Measurements from ENCODE around the gene LGR5. TPM values are rescaled to one million over a fixed set of nuclear protein-coding genes. Genes with fewer than 3 reads are reported as not detected.

LGR5 gene
- total RNA-seq, 2 experiments from 2014 or later: not detected

DNA sequence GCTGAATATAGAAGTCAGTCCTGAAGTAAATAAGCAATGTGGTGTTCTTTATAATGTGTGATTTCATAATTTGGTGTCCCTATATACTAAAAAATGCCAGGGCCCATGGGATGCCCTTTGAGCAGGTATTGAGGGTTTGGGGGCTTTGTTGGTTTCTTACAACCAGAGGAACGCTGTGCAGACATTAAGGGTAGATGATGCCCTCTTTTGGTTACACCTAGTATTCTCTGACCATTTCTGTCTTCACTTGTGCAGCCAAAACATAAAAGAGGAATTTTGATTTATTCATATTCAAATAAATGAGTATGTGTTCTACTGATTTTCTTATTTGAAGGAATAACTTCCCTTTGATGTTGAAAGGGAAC, 3.0 kb downstream of the LGR5 start:
- POLR2A ChIA-PET: no interaction called here
- DNase-seq (no peak), ATAC-seq (ENCODE audit: low read depth) (no peak)
- H3K27me3 Mint-ChIP-seq: peaks cover 56% of the 10 kb centered on the region
- H3K27ac Mint-ChIP-seq: no peak overlapping the region
- H3K36me3 Mint-ChIP-seq: no peaks in the 10 kb centered on the region
- H3K4me3 Mint-ChIP-seq: no peak overlapping the region
- H3K4me1 Mint-ChIP-seq: peaks cover 18% of the 10 kb centered on the region
- H3K9me3 Mint-ChIP-seq: no peaks in the 10 kb centered on the region

DNA sequence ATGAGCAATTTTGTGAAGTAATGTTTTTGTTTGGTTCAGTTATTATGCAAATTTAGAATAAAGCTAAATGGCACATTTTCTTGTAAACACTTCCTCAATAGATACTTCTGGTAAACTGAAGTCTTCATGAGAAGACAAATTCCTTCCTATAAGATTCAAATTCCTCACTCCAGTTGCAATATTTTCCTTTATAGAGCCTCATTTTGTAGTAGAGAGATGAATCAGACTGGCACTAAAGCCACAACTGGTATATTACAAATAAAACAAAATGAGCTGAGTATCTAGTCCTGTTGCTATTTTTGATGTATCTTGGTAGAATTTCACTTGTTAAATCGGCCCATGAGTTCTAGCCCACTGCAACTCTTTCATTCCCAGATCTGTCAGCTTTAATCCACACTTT, 5.5 kb downstream of the LGR5 start:
- H3K27me3 Mint-ChIP-seq: peaks cover 45% of the 10 kb centered on the region
- no peaks in the 10 kb centered on the region for H3K9me3 Mint-ChIP-seq
- H3K4me3 Mint-ChIP-seq: no peak overlapping the region
- H3K4me1 Mint-ChIP-seq: peaks cover 9% of the 10 kb centered on the region
- H3K27ac Mint-ChIP-seq: no peak overlapping the region
- ATAC-seq (ENCODE audit: low read depth) (no peak), DNase-seq (no peak)
- POLR2A ChIA-PET: no interaction called here
- no peaks in the 10 kb centered on the region for H3K36me3 Mint-ChIP-seq

DNA sequence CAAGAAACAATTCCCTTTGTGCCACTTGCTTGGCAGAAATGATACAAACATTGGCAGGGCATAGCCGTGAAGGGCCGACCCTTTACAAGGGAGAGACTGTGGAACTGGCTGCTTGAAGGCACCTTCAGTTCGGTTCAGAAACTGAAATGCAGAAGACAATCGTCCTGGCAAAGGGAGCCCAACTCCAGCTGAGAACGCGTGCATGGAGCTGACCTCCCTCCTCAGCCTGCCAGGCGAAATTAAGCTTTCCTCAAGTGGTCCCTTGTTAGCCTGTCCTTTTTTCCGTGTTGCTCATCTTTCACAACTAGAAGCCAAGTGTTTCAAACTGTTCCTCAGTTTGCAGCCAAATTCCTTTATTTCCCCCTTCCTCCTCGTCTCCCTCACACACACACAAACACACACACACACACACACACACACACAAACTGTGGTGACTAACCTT, 8.1 kb downstream of the LGR5 start:
- H3K9me3 Mint-ChIP-seq: no peaks in the 10 kb centered on the region
- no peaks in the 10 kb centered on the region for H3K36me3 Mint-ChIP-seq
- DNase-seq (no peak), ATAC-seq (ENCODE audit: low read depth) (no peak)
- POLR2A ChIA-PET: no interaction called here
- H3K4me3 Mint-ChIP-seq: no peak overlapping the region
- H3K4me1 Mint-ChIP-seq: no peaks in the 10 kb centered on the region
- H3K27me3 Mint-ChIP-seq: peaks cover 27% of the 10 kb centered on the region
- no peak overlapping the region for H3K27ac Mint-ChIP-seq

DNA sequence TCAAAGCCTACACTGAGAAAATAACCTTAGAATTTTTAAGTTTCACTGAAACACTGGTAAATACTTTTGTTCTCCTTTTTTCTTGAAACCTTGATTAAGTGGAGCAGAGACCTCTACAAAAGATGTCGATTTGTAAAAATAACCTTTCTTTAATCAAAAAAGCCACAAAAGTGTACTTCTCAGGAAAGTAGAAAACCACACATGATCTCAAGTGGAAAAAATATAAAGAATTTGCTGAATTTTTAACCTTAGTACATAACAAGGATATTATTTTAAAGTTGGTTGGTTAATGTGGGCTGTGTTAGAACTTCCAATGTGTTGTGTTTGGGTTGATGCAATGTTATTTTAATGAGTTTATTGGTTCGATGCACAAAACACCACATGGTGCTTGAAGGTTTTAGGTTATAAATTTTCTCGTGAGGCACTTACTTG, 8.6 kb downstream of the LGR5 start:
- DNase-seq (no peak), ATAC-seq (ENCODE audit: low read depth) (no peak)
- Mint-ChIP-seq H3K9me3 (no peaks in the 10 kb centered on the region), H3K36me3 (no peaks in the 10 kb centered on the region), H3K4me3 (no peak overlapping the region), H3K27ac (no peak overlapping the region), H3K27me3 (peaks cover 26% of the 10 kb centered on the region), H3K4me1 (no peaks in the 10 kb centered on the region)
- POLR2A ChIA-PET: no interaction called here

DNA sequence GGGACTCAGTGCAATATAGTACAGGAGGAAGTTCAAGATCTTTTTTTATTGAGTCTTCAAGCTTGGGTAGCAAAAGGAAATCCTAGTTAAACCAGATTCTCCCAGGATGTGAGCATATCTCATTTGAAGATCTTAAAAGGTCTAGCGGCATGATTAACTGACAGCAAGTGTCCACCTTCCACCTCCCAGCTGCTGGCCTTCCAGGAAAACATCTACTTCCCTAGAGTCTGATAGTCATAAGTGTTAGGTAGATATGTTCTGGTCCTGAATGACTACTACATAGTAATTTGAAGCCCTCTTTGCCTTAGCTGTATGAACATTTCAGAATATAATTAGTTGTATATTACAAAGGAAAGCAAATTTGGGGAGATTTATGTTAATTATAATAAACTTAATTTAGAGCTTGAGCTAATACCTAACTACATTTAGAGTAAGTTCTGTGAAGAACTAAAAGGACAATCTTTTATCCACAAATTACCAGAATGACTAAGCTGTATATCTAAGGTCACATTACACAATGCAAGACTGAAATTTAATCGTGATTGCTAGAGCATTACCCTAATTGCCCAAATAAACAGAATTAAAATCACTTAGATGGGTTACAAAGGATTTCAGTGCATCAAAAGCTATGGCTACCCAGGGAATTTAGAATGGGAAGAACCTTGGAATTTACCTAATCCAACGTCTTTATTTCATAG, 9.9 kb downstream of the LGR5 start:
- H3K27me3 Mint-ChIP-seq: peaks cover 28% of the 10 kb centered on the region

DNA sequence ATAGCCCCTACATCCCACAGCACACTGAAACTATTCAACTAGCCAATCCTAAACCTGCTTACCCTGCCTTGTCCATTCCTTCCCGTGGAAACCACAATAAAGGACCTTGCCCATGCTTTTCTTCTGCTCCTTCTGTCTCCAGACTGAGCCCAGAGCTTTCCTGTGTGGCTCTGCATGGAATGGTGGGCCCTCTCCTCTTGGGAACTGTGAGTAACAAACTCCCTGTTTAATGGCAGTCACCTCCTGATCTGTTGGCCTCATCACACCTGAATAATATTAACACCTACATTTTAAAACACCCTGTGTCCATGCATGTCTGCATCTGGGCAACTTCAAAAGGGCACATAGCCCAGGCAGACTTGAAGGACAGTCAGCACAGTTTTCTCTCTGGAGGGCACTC, 12.4 kb downstream of the LGR5 start:
- Mint-ChIP-seq H3K9me3 (no peaks in the 10 kb centered on the region), H3K4me1 (no peaks in the 10 kb centered on the region), H3K4me3 (no peak overlapping the region), H3K27ac (no peak overlapping the region), H3K36me3 (no peaks in the 10 kb centered on the region), H3K27me3 (peaks cover 25% of the 10 kb centered on the region)
- ATAC-seq (ENCODE audit: low read depth) (no peak), DNase-seq (no peak)
- POLR2A ChIA-PET: no interaction called here

More for the DNA sequence above, 9.9 kb downstream of the LGR5 start:
- Mint-ChIP-seq H3K4me1 (no peaks in the 10 kb centered on the region), H3K36me3 (no peaks in the 10 kb centered on the region), H3K9me3 (no peaks in the 10 kb centered on the region), H3K4me3 (no peak overlapping the region), H3K27ac (no peak overlapping the region)
- no peak for DNase-seq
- POLR2A ChIA-PET: no interaction called here
- ATAC-seq (ENCODE audit: low read depth): no peak

DNA sequence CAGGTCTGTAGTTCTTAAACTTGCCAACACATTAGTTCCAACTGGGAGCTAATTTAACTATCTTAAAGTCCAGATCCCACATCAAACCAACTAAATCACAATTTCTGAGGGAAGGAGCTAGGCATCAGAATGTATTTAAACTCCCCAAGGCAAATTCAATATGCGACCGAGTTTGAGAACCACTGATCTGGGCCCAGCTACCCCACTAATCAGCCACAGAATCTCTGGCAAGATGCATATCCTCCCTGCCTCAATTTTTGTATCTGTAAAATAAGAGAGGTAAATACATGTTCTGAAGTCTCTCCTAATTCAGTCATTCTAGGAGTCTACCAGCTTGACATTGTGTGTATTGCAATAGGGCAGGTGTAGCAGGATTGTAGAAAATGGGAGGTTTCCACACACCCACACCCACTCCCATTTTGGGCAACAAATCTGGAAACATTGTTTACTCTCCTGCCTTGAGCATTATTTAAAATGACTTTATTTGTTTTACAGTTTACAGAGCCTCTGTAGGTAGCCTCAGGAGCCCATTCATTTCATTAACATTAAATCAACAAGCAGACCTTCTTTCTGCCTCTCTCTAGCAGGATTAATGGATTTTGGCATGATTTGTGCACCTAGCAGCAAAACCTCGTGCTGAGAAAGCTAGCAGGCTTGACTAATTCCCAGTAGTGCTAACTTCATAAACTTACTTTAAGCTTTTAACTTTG, 15.6 kb downstream of the LGR5 start:
- Mint-ChIP-seq H3K4me1 (no peaks in the 10 kb centered on the region), H3K27ac (no peak overlapping the region), H3K36me3 (no peaks in the 10 kb centered on the region), H3K4me3 (no peak overlapping the region), H3K9me3 (no peaks in the 10 kb centered on the region), H3K27me3 (peaks cover 20% of the 10 kb centered on the region)
- DNase-seq (no peak), ATAC-seq (ENCODE audit: low read depth) (no peak)
- POLR2A ChIA-PET: no interaction called here

DNA sequence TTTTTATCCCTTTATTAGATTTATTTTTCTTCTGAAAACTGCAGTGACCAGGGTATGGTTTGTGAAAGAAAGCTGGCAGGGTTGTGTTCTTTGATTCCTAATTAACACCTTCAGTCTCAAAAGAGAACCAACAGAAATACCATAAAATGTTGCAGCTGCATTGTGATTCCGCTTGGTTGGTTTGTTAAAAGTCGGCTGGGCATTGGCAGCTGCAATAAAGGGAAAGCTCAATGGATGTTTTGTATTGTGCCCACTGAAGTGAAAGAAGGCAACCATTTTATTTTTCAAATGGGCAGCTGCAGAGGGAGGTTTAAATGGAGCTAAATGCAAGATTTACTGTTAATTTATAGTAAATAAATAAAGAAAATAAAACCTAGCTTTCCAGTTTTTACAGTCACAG, 16.7 kb downstream of the LGR5 start:
- DNase-seq (no peak), ATAC-seq (ENCODE audit: low read depth) (no peak)
- peaks cover 20% of the 10 kb centered on the region for H3K27me3 Mint-ChIP-seq
- H3K4me3 Mint-ChIP-seq: no peak overlapping the region
- H3K27ac Mint-ChIP-seq: no peak overlapping the region
- H3K4me1 Mint-ChIP-seq: no peaks in the 10 kb centered on the region
- POLR2A ChIA-PET: no interaction called here
- H3K36me3 Mint-ChIP-seq: no peaks in the 10 kb centered on the region
- H3K9me3 Mint-ChIP-seq: no peaks in the 10 kb centered on the region

DNA sequence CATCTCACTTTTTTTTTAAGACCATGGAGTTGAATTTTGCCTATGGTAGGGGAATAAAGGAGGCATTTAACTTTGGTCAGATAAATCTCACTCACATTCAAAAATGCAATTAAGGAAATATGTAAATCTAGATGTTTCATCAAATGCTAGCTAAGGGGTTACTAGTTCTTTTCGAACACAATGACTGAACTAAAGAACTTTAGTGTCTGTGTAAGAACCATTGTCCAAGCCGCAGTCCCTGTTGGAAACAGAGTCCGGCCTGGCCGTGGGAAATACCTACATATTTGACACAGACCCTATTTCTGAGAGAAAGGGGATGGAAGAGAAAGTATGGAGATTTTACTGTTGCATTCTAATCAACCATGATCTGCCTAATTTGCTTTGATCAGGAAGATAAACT, 17.4 kb downstream of the LGR5 start:
- H3K9me3 Mint-ChIP-seq: no peaks in the 10 kb centered on the region
- no peak for ATAC-seq (ENCODE audit: low read depth)
- no peak for DNase-seq
- peaks cover 18% of the 10 kb centered on the region for H3K27me3 Mint-ChIP-seq
- no peaks in the 10 kb centered on the region for H3K36me3 Mint-ChIP-seq
- POLR2A ChIA-PET: no interaction called here
- no peaks in the 10 kb centered on the region for H3K4me1 Mint-ChIP-seq
- H3K27ac Mint-ChIP-seq: no peak overlapping the region
- H3K4me3 Mint-ChIP-seq: no peak overlapping the region

DNA sequence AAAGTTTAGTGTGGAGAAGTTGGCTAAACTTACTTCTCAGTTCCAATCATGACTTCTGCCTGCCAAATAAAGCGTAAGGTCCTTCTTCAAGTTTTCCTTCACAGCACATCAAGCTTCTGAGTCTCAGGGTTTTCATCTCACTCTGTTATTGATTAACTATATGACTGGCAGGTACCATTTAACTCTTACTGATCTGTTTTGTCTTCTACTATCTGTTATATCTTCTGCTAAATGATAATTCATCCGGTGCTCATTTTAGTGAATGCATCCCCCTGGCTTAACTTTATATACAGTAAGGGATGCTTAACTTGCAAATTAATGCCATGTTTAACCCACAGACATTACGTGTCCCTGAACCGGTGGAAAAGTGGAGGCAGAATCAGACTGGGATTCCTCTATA, 20.7 kb downstream of the LGR5 start:
- no peaks in the 10 kb centered on the region for H3K36me3 Mint-ChIP-seq
- H3K4me3 Mint-ChIP-seq: no peak overlapping the region

DNA sequence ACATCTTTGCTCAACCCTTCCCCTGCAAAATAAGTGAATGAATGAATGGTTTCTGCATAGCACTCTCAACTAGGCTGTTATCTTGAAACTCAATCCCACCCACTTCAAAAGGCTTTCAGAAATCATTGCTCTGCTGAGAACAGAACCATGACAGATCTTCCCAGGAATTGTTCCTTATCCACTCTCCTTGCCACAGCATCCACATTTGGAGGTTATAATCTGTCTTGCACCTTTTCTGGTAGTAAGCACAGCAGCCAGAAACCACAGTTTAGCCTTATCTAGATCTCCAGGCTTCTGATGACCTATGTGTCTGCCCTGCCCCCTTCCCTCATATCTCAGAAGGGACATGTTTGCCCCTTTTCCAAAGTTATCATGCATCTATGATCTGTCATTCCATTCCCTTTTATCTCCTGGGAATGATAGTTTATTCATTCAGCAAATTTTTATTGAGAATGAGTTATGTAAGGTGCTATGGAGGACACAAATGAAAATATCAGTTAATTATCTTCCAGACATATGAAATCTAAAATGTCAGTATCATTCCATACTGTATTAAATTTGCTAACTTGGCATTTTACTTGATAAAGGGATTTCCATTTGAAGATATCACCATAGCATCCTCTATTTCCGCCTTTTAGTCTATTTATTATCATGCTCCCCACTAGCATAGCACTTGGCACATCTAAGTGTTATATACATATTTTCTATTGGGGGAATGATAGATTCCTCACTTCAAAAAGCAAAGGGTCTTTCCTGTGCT, 21.4 kb downstream of the LGR5 start:
- POLR2A ChIA-PET: no interaction called here
- H3K36me3 Mint-ChIP-seq: no peaks in the 10 kb centered on the region

More for the DNA sequence above, 20.7 kb downstream of the LGR5 start:
- DNase-seq (no peak), ATAC-seq (ENCODE audit: low read depth) (no peak)
- H3K27me3 Mint-ChIP-seq: peaks cover 11% of the 10 kb centered on the region
- no peaks in the 10 kb centered on the region for H3K4me1 Mint-ChIP-seq
- POLR2A ChIA-PET: no interaction called here
- H3K9me3 Mint-ChIP-seq: no peaks in the 10 kb centered on the region
- H3K27ac Mint-ChIP-seq: no peak overlapping the region

DNA sequence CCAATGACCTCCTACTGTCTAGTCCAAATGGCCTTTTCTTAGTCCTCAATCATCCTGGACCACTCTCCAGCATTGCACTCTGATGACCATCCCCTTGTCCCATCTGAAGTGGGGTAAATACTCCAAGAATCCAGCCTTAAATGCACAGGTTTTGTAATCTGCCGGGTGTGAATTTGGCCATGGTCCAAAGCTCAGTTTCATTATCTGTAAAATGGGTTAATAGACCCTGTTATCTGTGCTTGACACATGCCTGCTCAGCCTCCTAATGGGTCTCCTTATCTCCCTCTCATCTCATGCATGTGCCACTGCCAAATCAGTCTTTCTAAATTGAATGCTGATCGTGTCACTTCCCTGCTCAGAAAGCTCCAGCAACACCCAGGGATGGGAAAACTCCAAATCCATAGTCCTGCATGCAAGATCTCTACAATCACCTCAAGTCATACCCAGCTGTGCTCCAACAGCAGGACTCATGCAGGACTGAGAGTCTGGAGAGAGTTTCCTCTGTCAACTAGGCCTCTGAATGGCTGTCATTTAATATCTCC, 22.3 kb downstream of the LGR5 start:
- Mint-ChIP-seq H3K9me3 (no peaks in the 10 kb centered on the region), H3K36me3 (no peaks in the 10 kb centered on the region), H3K4me3 (no peak overlapping the region), H3K4me1 (no peaks in the 10 kb centered on the region), H3K27ac (no peak overlapping the region), H3K27me3 (peaks cover 18% of the 10 kb centered on the region)
- no peak for ATAC-seq (ENCODE audit: low read depth)
- POLR2A ChIA-PET: no interaction called here
- no peak for DNase-seq

More for the DNA sequence above, 21.4 kb downstream of the LGR5 start:
- no peak overlapping the region for H3K27ac Mint-ChIP-seq
- H3K9me3 Mint-ChIP-seq: no peaks in the 10 kb centered on the region
- ATAC-seq (ENCODE audit: low read depth) (no peak), DNase-seq (no peak)
- H3K4me1 Mint-ChIP-seq: no peaks in the 10 kb centered on the region
- H3K27me3 Mint-ChIP-seq: peaks cover 11% of the 10 kb centered on the region
- no peak overlapping the region for H3K4me3 Mint-ChIP-seq

DNA sequence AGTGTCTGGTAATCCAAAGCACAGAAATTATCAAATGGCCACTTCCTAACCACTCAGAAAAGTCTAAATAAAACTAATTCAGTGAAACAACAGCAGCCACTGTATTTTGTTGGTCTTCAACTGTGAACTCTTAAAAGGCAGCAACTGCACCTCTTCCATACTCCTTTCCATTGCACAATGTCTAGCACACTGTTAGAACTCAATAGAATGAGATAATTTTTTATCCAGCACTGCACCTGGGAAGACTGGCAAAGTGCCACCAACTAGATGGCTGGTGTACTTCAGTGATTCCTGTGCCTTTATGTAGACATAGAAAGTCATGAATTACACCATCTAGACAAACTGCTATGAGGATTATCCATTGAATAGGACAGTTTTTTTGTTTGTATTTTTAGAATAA, 26.2 kb downstream of the LGR5 start:
- Mint-ChIP-seq H3K36me3 (no peaks in the 10 kb centered on the region), H3K4me1 (no peaks in the 10 kb centered on the region), H3K27ac (no peak overlapping the region), H3K4me3 (no peak overlapping the region), H3K9me3 (no peaks in the 10 kb centered on the region), H3K27me3 (peaks cover 18% of the 10 kb centered on the region)
- DNase-seq (no peak), ATAC-seq (ENCODE audit: low read depth) (no peak)
- POLR2A ChIA-PET: no interaction called here
